Measurements from ENCODE around the gene CLDND2.

CLDND2 gene

GRCh38 chr19:51317376-51317775 lies 51.4 kb downstream of the CLDND2 start:
- TF ChIP-seq ZFX (IDR thresholded peaks at IDR 0.05) = no peak
- no peak for TF ChIP-seq CTCF (conservative IDR thresholded peaks at IDR 0.05)
- no peak overlapping the region for H3K27ac ChIP-seq

All from C4-2B (cell line).